ENCODE measurements around the gene RPLP1.

RPLP1 gene

GRCh38 chr15:69451951-69452691, 497 bp upstream of the RPLP1 start:
- Histone ChIP-seq H3K36me3 (ENCODE audit: control insufficient read depth, insufficient read depth, low read length) (peaks cover 19% of the 10 kb centered on the region), H3K27me3 (replicated peaks; ENCODE audit: control insufficient read depth, insufficient read depth, low read length) (no peaks in the 10 kb centered on the region), H3K4me3 (replicated peaks; ENCODE audit: low read depth, low read length) (peak overlapping the region; percentile 98)
- DNase-seq (ENCODE audit: extremely low read depth, insufficient read length), result no peak
- no peak for TF ChIP-seq CTCF (IDR thresholded peaks at IDR 0.05; ENCODE audit: insufficient read depth, low read length, poor library complexity, severe bottlenecking)

- Histone ChIP-seq H3K27me3 (replicated peaks; ENCODE audit: control insufficient read depth, insufficient read depth, low read length) (no peaks in the 10 kb centered on the region), H3K4me3 (replicated peaks; ENCODE audit: low read depth, low read length) (peak overlapping the region; percentile 98), H3K36me3 (ENCODE audit: control insufficient read depth, insufficient read depth, low read length) (peaks cover 19% of the 10 kb centered on the region)
- no peak for DNase-seq (ENCODE audit: extremely low read depth, insufficient read length)
- no peak for TF ChIP-seq CTCF (IDR thresholded peaks at IDR 0.05; ENCODE audit: insufficient read depth, low read length, poor library complexity, severe bottlenecking)
These were observed 2.3 kb downstream of the RPLP1 start for GRCh38 chr15:69454953-69455352.

GRCh38 chr15:69456208-69457166, 3.9 kb downstream of the RPLP1 start:
- TF ChIP-seq CTCF (IDR thresholded peaks at IDR 0.05; ENCODE audit: insufficient read depth, low read length, poor library complexity, severe bottlenecking), result no peak
- H3K36me3 ChIP-seq (ENCODE audit: control insufficient read depth, insufficient read depth, low read length), result peaks cover 19% of the 10 kb centered on the region

GRCh38 chr15:69457304-69458280, 5.0 kb downstream of the RPLP1 start:
- no peaks in the 10 kb centered on the region for H3K27me3 ChIP-seq (replicated peaks; ENCODE audit: control insufficient read depth, insufficient read depth, low read length)
- DNase-seq (ENCODE audit: extremely low read depth, insufficient read length), result no peak
- peaks cover 19% of the 10 kb centered on the region for H3K36me3 ChIP-seq (ENCODE audit: control insufficient read depth, insufficient read depth, low read length)
- no peak for TF ChIP-seq CTCF (IDR thresholded peaks at IDR 0.05; ENCODE audit: insufficient read depth, low read length, poor library complexity, severe bottlenecking)
- H3K4me3 ChIP-seq (replicated peaks; ENCODE audit: low read depth, low read length), result no peak overlapping the region

More at GRCh38 chr15:69456208-69457166, 3.9 kb downstream of the RPLP1 start:
- Histone ChIP-seq H3K27me3 (replicated peaks; ENCODE audit: control insufficient read depth, insufficient read depth, low read length) (no peaks in the 10 kb centered on the region), H3K4me3 (replicated peaks; ENCODE audit: low read depth, low read length) (no peak overlapping the region)
- DNase-seq (ENCODE audit: extremely low read depth, insufficient read length), result no peak

- Histone ChIP-seq H3K4me3 (replicated peaks; ENCODE audit: low read depth, low read length) (no peak overlapping the region), H3K36me3 (ENCODE audit: control insufficient read depth, insufficient read depth, low read length) (peaks cover 15% of the 10 kb centered on the region), H3K27me3 (replicated peaks; ENCODE audit: control insufficient read depth, insufficient read depth, low read length) (no peaks in the 10 kb centered on the region)
- no peak for TF ChIP-seq CTCF (IDR thresholded peaks at IDR 0.05; ENCODE audit: insufficient read depth, low read length, poor library complexity, severe bottlenecking)
- no peak for DNase-seq (ENCODE audit: extremely low read depth, insufficient read length)
These were observed 6.4 kb downstream of the RPLP1 start for GRCh38 chr15:69459066-69459465.
